NCI-H345 (cell line): ENCODE results near the gene SULT6B1.
"Not testable (repeated sequence)": the region's sequence is repeated elsewhere in the genome, so short reads cannot be mapped to it uniquely, and the experiment has no call there.

ENCODE experiments used
- DNase-seq: peaks from one replicate; lab custom pipeline; 2025; lab: John Stamatoyannopoulos, UW

The SULT6B1 gene

GRCh38 chr2:37196320-37197195, 8.1 kb upstream of the SULT6B1 start, which contains the start of gene CEBPZOS:
CEBPZOS (plus strand) TSS chr2:37196496; CDS start chr2:37199705, 3,209 bp downstream.
- DNase-seq: peak; percentile 74

GRCh38 chr2:37195862-37196319, 7.4 kb upstream of the SULT6B1 start:
- DNase-seq: not testable (repeated sequence)

- DNase-seq: no peak
Measured at GRCh38 chr2:37192551-37192950, 4.1 kb upstream of the SULT6B1 start.

DNA sequence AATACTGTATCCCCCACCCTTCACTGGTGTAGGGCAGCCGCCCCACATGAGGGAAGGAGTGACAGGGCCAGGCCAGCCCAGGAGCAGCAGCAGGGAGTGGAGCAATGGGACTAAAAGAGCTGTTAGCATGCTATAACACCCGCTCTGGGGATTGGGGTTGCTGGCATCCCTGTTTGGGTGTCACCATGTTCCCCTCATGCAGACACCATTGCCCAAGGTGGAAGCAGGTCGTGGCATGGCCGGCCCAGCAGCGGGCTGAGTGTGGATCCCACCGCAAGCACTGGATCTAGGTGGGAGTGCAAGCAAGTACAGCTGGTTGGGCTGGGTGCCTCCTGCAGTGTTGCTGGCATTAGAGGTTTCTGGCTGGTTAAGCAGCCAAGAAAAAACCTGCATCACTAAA, 3.3 kb upstream of the SULT6B1 start:
- no peak for DNase-seq

GRCh38 chr2:37191253-37191652, 2.8 kb upstream of the SULT6B1 start:
- DNase-seq: no peak

- no peak for DNase-seq
Measured at GRCh38 chr2:37190290-37190689, 1.8 kb upstream of the SULT6B1 start.

DNA sequence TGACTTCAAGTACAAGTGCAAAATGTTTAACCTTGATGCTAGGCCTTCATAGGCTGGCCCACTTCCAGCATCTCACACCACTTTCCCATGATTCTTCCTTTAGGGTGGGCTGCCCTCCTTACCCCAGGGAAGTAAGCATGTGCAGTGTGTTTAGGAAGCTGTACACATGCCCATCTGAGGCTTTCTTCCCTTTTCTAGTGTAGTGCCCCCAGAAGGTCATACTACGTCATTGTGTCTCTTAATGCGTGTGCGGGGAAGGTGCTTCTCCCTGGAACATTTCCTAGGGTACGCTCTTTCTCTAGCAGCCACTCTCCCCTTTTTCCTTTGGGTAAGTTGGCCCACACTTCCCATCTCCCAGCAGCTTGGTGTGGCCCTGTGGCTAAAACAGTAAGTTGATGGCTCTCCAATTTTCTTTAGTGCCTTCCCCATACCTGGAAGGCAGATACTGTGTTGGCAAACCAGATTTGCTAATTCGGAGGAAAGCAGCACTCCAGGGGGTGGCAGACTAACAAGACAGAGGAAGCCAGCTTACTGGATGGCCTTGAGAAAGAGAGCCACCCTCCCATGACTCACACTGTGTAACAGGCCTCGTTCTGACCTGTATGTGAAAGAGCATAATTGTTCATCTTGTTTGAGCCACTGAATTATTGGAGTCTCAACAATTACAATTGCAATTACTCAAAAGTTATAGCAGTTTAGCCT, 1.1 kb upstream of the SULT6B1 start:
- DNase-seq: no peak

- no peak for DNase-seq
Measured at GRCh38 chr2:37181726-37182684, 6.5 kb downstream of the SULT6B1 start.

DNA sequence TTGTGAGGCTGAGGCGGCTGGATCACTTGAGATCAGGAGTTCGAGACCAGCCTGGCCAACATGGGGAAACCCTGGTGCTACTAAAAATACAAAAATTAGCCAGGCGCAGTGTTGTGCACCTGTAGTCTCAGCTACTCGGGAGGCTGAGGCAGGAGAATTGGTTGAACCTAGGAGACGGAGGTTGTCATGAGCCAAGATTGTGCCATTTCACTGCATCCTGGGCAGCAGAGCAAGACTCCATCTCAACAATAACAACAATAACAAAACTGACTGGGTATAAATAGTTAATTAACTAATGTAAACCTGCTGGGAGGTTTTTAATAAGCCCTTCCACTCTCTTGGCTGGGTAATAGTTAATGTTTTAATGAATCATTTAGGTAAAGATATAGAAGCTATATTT, 7.8 kb downstream of the SULT6B1 start:
- DNase-seq: no peak

DNA sequence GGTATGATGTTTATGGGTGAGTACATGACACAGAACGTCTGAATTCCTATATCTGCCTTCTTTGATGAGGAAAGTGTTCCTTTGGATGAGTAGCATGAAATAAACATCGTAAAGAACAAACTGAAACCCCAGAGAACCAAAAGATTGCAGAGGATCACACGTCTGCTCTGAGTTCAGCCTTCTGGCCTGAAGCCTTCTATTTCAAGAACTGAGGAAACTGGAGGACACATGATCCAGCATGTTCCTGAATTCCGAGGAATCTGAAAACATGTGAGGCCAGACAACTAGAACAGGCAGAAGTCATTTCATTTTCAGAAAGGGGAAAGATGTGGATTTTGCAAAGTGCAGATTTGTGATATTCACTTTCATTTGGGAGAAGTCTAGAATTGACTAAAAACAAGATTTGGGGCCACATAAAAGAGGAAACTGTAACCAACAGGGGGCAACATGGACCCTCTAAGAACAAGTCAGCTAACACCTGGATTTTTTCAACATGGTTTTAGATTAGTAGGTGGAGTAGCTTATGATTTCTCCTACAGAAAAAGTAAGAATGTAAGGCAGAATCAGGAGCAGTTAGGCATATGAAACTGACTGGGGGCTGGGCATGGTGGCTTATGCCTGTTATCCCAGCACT, 8.3 kb downstream of the SULT6B1 start:
- DNase-seq: no peak

DNA sequence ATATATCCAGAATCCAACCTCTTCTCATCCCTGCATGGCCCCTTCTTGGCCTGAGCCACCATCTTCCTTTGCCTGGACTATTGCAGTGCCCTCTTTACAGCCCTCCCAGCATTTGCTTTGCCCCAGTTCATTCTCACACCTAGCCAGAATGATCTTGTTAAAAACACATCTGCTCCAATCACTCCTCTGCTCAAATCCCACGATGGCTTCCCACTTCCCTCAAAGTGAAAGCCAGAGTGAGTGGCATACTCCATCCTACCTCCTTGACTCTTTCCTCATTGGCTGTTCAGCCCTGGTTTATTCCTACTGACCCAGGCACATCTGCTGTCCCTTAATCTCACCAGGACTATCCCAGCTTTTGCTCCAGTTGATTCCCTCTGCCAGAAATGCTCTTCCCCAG, 14.7 kb downstream of the SULT6B1 start:
- no peak for DNase-seq

GRCh38 chr2:37171624-37171950, 16.9 kb downstream of the SULT6B1 start:
- DNase-seq: no peak

DNA sequence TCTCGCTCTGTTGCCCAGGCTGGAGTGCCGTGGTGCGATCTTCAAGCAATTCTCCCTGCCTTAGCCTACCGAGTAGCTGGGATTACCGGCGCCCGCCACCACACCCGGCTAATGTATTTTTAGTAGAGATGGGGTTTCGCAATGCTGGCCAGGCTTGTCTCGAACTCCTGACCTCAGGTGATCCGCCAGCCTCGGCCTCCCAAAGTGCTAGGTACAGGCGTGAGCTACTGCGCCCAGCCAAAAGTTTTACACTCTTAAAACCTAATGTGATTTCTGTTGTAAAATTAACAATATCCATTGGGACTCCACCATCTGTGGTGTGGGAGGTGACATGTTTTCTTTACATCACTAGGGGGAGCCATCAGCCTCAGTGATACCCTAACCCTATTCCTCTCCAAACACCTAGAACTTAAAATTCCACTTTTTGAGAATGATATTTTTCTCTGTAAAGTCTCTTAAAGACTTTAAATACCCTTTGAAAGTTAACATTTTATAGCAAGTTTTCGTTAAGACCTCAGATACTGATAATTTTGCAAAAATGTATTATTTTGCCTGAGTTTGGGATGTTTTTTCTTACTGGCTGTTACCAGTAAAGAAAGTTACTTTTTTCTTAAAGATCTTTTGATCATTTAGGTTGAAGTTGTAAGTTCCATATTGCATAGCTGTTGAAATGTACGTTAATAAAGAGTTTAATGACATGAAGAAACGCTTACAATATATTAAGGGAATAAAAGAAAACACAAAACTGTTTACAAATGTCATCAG, 20.1 kb downstream of the SULT6B1 start:
- peak; percentile 32 for DNase-seq

- DNase-seq: no peak
Measured at GRCh38 chr2:37167636-37168180, 20.8 kb downstream of the SULT6B1 start.

DNA sequence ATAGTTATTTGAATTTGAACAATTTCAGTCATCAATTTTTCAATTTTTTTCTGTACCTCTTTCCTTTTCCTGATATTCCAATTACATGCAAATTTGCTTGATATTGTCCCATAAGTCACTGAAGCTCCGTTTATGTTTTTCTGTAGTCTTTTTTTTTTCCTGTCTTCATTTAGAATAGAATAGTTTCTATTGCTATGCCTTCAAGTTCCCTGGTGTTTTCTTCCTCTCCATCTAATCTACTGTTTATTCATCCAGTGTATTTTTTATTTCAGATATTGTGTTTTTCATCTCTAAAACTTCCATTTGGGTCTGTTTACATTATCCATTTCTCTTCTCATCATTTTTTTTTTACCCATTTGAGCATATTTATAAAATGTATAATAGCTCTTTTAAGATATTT, 23.7 kb downstream of the SULT6B1 start:
- DNase-seq: no peak

DNA sequence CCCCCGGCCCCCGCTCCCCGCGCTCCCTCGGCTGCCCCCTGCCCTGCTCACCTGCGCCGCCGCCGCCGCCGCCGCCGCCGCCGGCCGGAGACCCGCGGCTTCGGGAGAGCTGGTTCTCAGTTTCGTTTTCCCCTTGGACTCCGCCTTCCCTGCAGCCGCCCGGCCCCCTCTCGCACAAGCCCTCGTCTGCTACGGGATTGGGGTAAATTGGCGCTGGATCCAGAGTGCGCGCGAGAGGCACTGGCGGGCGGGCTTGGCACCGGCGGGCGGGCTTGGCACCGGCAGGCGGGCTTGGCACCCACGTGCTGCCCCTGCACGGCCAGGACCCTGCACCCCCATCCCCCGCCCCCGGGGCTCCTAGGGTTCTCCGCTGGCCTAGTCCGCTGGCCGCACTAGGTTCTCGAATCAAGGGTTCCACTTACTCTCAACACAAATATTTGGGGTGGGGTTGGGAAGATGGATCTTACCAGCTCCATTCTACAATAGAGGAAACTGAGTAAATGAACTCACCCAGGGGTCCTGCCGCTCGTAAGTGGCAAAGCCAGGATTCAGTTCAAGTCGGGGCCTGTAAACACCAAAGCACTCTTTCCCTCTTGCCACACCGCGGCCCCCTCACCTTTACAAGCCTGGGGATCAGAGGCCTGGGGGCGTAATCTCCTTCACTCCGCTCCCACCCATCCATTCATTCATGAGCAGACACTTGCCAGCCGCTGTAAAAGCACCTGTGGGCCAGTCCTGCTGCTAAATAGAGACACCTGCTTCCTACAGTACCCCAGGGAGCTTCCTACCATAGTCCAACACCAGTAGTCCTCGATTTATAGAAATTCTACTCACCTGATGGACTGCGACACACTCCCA, 31.4 kb downstream of the SULT6B1 start, which contains the start of gene EIF2AK2:
Gene EIF2AK2 (minus strand): TSS at position 124 of the 858 bp plus-strand sequence. CDS start 9,174 bp downstream, outside the sequence.
- DNase-seq: peak; percentile 86

GRCh38 chr2:37156071-37156856, 32.2 kb downstream of the SULT6B1 start:
- peak; percentile 59 for DNase-seq

GRCh38 chr2:37154785-37155184, 33.7 kb downstream of the SULT6B1 start:
- no peak for DNase-seq

- no peak for DNase-seq
Measured at GRCh38 chr2:37153224-37153623, 35.2 kb downstream of the SULT6B1 start.
